Caco-2 (cell line): ENCODE data around the gene TNS4. TPM values are rescaled to one million over a fixed set of nuclear protein-coding genes. Genes with fewer than 3 reads are reported as not detected.

Experiments
- BruUV-seq: library from RNA; stranded (reverse); fragments of 400-500 nt; replicated peaks from 2 replicates; lab custom pipeline; 2021; lab: Mats Ljungman, UMichigan
- CTCF ChIA-PET: fragments of 300-600 bp; sonication (Branson Sonifier 250); formaldehyde crosslinking; loops from one replicate; lab custom pipeline; 2022; ENCODE audit warnings: antibody characterized with exemption; lab: Charles Lee
- POLR2A ChIA-PET: fragments of 300-600 bp; sonication (Branson Sonifier 250); formaldehyde crosslinking; loops from one replicate; lab custom pipeline; 2022; ENCODE audit warnings: antibody characterized with exemption; lab: Charles Lee
- DNase-seq, 2 experiments: peaks; one replicate each; pipeline versions ENCODE4 v3.0.0 to v3.0.0-alpha.2; 2020 to 2022
- H3K27me3 ChIP-seq: replicated peaks from 2 replicates; pipeline ENCODE4 v1.6.0; 2011; ENCODE audit warnings: low read length; ENCODE audit not compliant: control insufficient read depth, insufficient read depth
- H3K36me3 ChIP-seq: 2 replicates; pipeline ENCODE4 v1.5.1; 2011; ENCODE audit warnings: low read length; ENCODE audit not compliant: control insufficient read depth, insufficient read depth
- H3K4me1 ChIP-seq: fragments of 250-450 bp; sonication (Bioruptor Pico); 2 replicates; pipeline ENCODE4 v1.5.1; 2020; ENCODE audit warnings: mild to moderate bottlenecking
- H3K4me3 ChIP-seq: 2 replicates; pipeline ENCODE4 v1.5.1; 2011; ENCODE audit warnings: low read depth, mild to moderate bottlenecking, control low read depth, low read length
- H3K9me3 ChIP-seq: fragments of 250-450 bp; sonication (Bioruptor Pico); 2 replicates; pipeline ENCODE4 v1.5.1; 2020; ENCODE audit warnings: mild to moderate bottlenecking, moderate library complexity
- H3K27ac Mint-ChIP-seq: one replicate; pipeline ENCODE4 v1.8.0; 2022; ENCODE audit warnings: mixed read lengths; ENCODE audit not compliant: unreplicated experiment
- H3K27me3 Mint-ChIP-seq: one replicate; pipeline ENCODE4 v1.8.0; 2022; ENCODE audit warnings: mixed read lengths; ENCODE audit not compliant: insufficient read depth, unreplicated experiment
- H3K36me3 Mint-ChIP-seq: one replicate; pipeline ENCODE4 v1.8.0; 2022; ENCODE audit warnings: mild to moderate bottlenecking, mixed read lengths; ENCODE audit not compliant: insufficient read depth, unreplicated experiment
- H3K4me1 Mint-ChIP-seq: one replicate; pipeline ENCODE4 v1.8.0; 2022; ENCODE audit warnings: low read depth, mixed read lengths; ENCODE audit not compliant: unreplicated experiment
- H3K4me3 Mint-ChIP-seq: one replicate; pipeline ENCODE4 v1.8.0; 2022; ENCODE audit warnings: mild to moderate bottlenecking, moderate library complexity, mixed read lengths; ENCODE audit not compliant: unreplicated experiment
- H3K9me3 Mint-ChIP-seq: one replicate; pipeline ENCODE4 v1.8.0; 2022; ENCODE audit warnings: mixed read lengths; ENCODE audit not compliant: unreplicated experiment
- intact Hi-C: fragments of 100-400 bp; cut with micrococcal nuclease; formaldehyde crosslinking; loops from one replicate; pipeline ENCODE4 v1.10.0; 2022; ENCODE audit not compliant: unreplicated experiment
- total RNA-seq: library from RNA; stranded (reverse); gene quantifications from 2 replicates; pipeline ENCODE4 v1.2.3, GENCODE V29; 2022
- TF ChIP-seq, protein P1 (sequence below), 2 experiments: fragments of 200-600 bp in 1 of 2; IDR thresholded peaks; 1 replicate in 1 of 2; 2 replicates in 1 of 2; pipeline versions ENCODE4 v1.5.1 to v1.8.0; 2011 to 2022; ENCODE audit warnings: antibody characterized with exemption in 1 of 2, control low read depth in 1 of 2, inconsistent platforms in 1 of 2, low read depth in 1 of 2, low read length in 1 of 2, mild to moderate bottlenecking in 1 of 2, moderate library complexity in 1 of 2; ENCODE audit not compliant: insufficient read depth in 1 of 2, severe bottlenecking in 1 of 2, unreplicated experiment in 1 of 2

The TNS4 gene
- total RNA-seq, 1 experiment from 2014 or later, result not detected

DNA sequence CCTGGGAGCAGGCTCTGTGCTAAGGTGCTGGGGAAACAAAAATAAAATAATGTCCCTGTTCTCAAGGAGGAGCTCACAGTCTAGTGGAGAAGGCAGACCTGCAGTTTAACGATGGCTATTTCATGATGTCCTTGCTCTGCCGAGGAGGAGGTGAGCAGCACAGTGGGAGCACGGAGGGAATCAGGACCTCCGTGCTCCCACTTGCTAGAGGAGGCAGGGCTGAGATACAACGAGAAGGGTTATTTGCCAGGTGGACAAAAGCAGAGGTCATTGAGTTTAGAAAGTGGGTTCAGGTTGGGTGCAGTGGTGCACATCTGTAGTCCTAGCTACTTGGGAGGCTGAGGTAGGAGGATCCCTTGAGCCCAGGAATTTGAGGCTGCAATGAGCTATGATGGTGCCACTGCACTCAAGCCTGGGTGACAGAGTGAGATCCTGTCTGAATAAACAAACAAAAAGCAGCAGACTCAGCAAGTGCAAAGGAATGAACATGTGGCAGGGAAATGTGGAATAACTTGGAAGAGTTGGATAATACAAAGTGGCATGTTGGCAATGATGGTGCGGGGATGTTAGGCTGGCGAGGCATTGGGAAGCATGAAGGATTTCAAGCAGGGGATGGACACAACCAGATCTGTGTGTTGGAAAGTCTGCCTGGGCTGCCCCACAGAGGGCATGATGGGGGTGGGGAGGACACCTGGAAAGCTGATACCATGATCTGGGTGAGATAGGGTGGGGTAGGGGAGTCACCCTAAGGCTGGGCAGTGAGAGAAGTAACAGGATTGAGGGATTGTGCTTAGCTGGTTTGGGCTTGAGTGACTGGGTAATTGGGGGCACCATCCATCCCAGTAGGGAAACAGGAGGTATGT, 12.8 kb upstream of the TNS4 start:
- no peaks in the 10 kb centered on the region for H3K36me3 Mint-ChIP-seq
- POLR2A ChIA-PET, result no interaction called here
- H3K4me1 ChIP-seq, result peaks cover 35% of the 10 kb centered on the region
- H3K4me3 ChIP-seq, result no peak overlapping the region
- no peak overlapping the region for H3K4me3 Mint-ChIP-seq
- H3K27me3 Mint-ChIP-seq, result no peaks in the 10 kb centered on the region
- no peak overlapping the region for H3K27ac Mint-ChIP-seq
- BruUV-seq, result no TSS peak
- CTCF ChIA-PET, result interaction anchor here (0.6 kb wide), 1 partner anchor 71 kb away, joined by 3 read pairs; the partner anchor contains the start of gene IGFBP4
- TF ChIP-seq, protein P1, sequence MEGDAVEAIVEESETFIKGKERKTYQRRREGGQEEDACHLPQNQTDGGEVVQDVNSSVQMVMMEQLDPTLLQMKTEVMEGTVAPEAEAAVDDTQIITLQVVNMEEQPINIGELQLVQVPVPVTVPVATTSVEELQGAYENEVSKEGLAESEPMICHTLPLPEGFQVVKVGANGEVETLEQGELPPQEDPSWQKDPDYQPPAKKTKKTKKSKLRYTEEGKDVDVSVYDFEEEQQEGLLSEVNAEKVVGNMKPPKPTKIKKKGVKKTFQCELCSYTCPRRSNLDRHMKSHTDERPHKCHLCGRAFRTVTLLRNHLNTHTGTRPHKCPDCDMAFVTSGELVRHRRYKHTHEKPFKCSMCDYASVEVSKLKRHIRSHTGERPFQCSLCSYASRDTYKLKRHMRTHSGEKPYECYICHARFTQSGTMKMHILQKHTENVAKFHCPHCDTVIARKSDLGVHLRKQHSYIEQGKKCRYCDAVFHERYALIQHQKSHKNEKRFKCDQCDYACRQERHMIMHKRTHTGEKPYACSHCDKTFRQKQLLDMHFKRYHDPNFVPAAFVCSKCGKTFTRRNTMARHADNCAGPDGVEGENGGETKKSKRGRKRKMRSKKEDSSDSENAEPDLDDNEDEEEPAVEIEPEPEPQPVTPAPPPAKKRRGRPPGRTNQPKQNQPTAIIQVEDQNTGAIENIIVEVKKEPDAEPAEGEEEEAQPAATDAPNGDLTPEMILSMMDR (IDR thresholded peaks at IDR 0.05; ENCODE audit: insufficient read depth in 1 of 2, low read depth in 1 of 2, low read length in 1 of 2, severe bottlenecking in 1 of 2, unreplicated experiment in 1 of 2), result no peak
- no peak for DNase-seq
- no peaks in the 10 kb centered on the region for H3K36me3 ChIP-seq
- H3K27me3 ChIP-seq, result no peaks in the 10 kb centered on the region
- H3K4me1 Mint-ChIP-seq, result peaks cover 15% of the 10 kb centered on the region
- intact Hi-C loops, result no loop called here
- H3K9me3 ChIP-seq, result no peaks in the 10 kb centered on the region
- H3K9me3 Mint-ChIP-seq, result no peaks in the 10 kb centered on the region

DNA sequence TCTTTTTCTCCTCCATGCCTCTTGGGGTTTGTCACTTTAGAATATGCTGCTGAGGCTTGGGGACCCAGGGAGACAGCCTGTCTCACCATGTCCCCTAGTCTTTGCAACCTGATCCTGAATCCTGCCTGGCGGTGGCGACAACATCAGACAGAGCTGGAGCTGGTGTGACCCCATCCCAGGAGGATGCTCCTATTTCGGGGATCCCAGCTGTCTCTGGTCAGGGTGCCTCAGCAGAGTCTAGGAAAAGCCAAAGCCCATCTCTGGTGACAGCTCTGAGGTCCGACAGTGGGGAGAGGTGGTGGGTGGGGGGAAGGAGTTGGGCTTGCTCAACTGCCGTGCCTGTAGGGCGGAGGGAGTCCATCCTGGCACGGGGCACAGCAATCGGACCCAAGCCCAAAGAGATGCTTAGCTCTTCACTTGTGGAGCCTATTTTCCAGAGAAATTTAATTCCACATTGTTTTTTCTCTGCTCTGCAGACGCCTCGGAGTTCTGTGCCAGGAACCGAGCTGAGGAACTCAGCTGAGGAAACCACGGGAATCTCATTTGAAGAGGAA, 10.3 kb upstream of the TNS4 start:
- BruUV-seq, result no TSS peak
- no peak overlapping the region for H3K27ac Mint-ChIP-seq
- POLR2A ChIA-PET, result no interaction called here
- DNase-seq, result no peak
- no peaks in the 10 kb centered on the region for H3K36me3 ChIP-seq
- no peaks in the 10 kb centered on the region for H3K4me1 Mint-ChIP-seq
- CTCF ChIA-PET, result no interaction called here
- intact Hi-C loops, result no loop called here
- no peak overlapping the region for H3K4me3 Mint-ChIP-seq
- TF ChIP-seq, protein P1 (IDR thresholded peaks at IDR 0.05; ENCODE audit: insufficient read depth in 1 of 2, low read depth in 1 of 2, low read length in 1 of 2, severe bottlenecking in 1 of 2, unreplicated experiment in 1 of 2), result no peak
- peaks cover 12% of the 10 kb centered on the region for H3K4me1 ChIP-seq
- H3K4me3 ChIP-seq, result no peak overlapping the region
- no peaks in the 10 kb centered on the region for H3K27me3 ChIP-seq
- no peaks in the 10 kb centered on the region for H3K9me3 ChIP-seq
- H3K9me3 Mint-ChIP-seq, result no peaks in the 10 kb centered on the region
- H3K27me3 Mint-ChIP-seq, result no peaks in the 10 kb centered on the region
- H3K36me3 Mint-ChIP-seq, result no peaks in the 10 kb centered on the region

DNA sequence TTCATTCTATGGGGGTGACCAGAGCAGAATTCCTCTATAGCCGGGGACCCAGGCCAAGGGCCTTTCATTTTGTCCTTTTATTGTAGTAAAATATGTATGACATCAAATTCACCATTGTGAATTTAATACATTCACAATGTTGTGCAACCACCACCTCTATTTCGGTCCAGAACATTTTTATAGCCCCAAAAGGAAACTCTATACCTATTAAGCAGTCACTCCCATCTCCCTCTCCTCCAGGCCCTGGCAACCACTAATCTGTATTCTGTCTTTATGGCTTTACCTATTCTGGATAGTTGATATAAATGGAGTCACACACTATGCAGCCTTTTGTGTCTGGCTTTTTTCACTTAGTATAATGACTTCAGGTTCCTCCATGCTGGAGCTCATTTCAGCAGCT, 9.7 kb upstream of the TNS4 start:
- H3K36me3 ChIP-seq, result no peaks in the 10 kb centered on the region
- no peaks in the 10 kb centered on the region for H3K9me3 Mint-ChIP-seq
- TF ChIP-seq, protein P1 (IDR thresholded peaks at IDR 0.05; ENCODE audit: insufficient read depth in 1 of 2, low read depth in 1 of 2, low read length in 1 of 2, severe bottlenecking in 1 of 2, unreplicated experiment in 1 of 2), result no peak
- H3K4me3 Mint-ChIP-seq, result no peak overlapping the region
- no peak for DNase-seq
- H3K27me3 ChIP-seq, result no peaks in the 10 kb centered on the region
- peaks cover 6% of the 10 kb centered on the region for H3K4me1 ChIP-seq
- no peak overlapping the region for H3K27ac Mint-ChIP-seq
- no peak overlapping the region for H3K4me3 ChIP-seq
- intact Hi-C loops, result no loop called here
- ChIA-PET POLR2A (no interaction called here), CTCF (no interaction called here)
- BruUV-seq, result no TSS peak
- no peaks in the 10 kb centered on the region for H3K9me3 ChIP-seq
- no peaks in the 10 kb centered on the region for H3K36me3 Mint-ChIP-seq
- H3K4me1 Mint-ChIP-seq, result no peaks in the 10 kb centered on the region
- no peaks in the 10 kb centered on the region for H3K27me3 Mint-ChIP-seq
